Lung (tissue), 12 donors: ENCODE data around the gene PHGDH. TPM values are rescaled to one million over a fixed set of nuclear protein-coding genes. Genes with fewer than 3 reads are reported as not detected.

ENCODE experiments used
- ATAC-seq: fragments of 200-7000 bp; cut with Tn5 transposase; one replicate; pipeline ENCODE4 v1.9.1; 2020; ENCODE audit warnings: moderate number of reproducible peaks; ENCODE audit not compliant: insufficient read depth, low FRiP score
- DNase-seq, 3 donors: peaks; one replicate each; pipeline ENCODE4 v3.0.0-alpha.2; 2013 to 2017
- H3K27ac ChIP-seq, 2 donors: one replicate each; pipeline ENCODE4 v1.5.1; 2013; ENCODE audit warnings: mild to moderate bottlenecking in 2 of 2, moderate library complexity in 2 of 2, control low read depth in 1 of 2, inconsistent platforms in 1 of 2, low read depth in 1 of 2, low read length in 1 of 2
- H3K27me3 ChIP-seq, 3 donors: one replicate each; pipeline ENCODE4 v1.5.1; 2013; ENCODE audit warnings: low read length in 2 of 3; ENCODE audit not compliant: control insufficient read depth in 3 of 3, insufficient read depth in 3 of 3
- H3K36me3 ChIP-seq, 4 donors: one replicate each; pipeline ENCODE4 v1.5.1; 2013; ENCODE audit warnings: low read length in 4 of 4, mild to moderate bottlenecking in 1 of 4, moderate library complexity in 1 of 4; ENCODE audit not compliant: control insufficient read depth in 4 of 4, insufficient read depth in 4 of 4
- H3K4me1 ChIP-seq, 5 donors: one replicate each; pipeline ENCODE4 v1.5.1; 2013; ENCODE audit warnings: low read length in 5 of 5, mild to moderate bottlenecking in 2 of 5, moderate library complexity in 1 of 5; ENCODE audit not compliant: control insufficient read depth in 5 of 5, insufficient read depth in 5 of 5
- H3K4me3 ChIP-seq: one replicate; pipeline ENCODE4 v1.5.1; 2013; ENCODE audit warnings: mild to moderate bottlenecking, control low read depth, moderate library complexity
- H3K9ac ChIP-seq, 2 donors: one replicate each; pipeline ENCODE4 v1.5.1; 2013; ENCODE audit warnings: low read length in 2 of 2, control low read depth in 1 of 2; ENCODE audit not compliant: insufficient read depth in 1 of 2
- H3K9me3 ChIP-seq, 4 donors: one replicate each; pipeline ENCODE4 v1.5.1; 2013; ENCODE audit warnings: low read length in 3 of 4, mild to moderate bottlenecking in 1 of 4, moderate library complexity in 1 of 4; ENCODE audit not compliant: control insufficient read depth in 4 of 4, insufficient read depth in 3 of 4
- WGBS, 2 donors: extraction: QIAGEN DNeasy Blood & Tissue Kit; methylation state at CpG; one replicate each; pipeline ENCODE4 v1.1.7; 2013; 5-methylcytosine and 5-hydroxymethylcytosine counted together
- polyA plus RNA-seq, 2 donors: library from polyadenylated mRNA; stranded (reverse); fragments of 200-250 nt; gene quantifications; one replicate each; pipeline ENCODE4 v1.2.1, GENCODE V29; 2013
- total RNA-seq, 2 donors: library from RNA; depleted of rRNA in 1 of 2; stranded (reverse); fragments of >200 nt in 1 of 2; gene quantifications; one replicate each; pipeline ENCODE4 v1.2.1, GENCODE V29; 2014 to 2021
- TF ChIP-seq, protein P1 (sequence below): IDR thresholded peaks from 2 replicates; pipeline ENCODE4 v1.5.1; 2012; ENCODE audit warnings: mild to moderate bottlenecking; ENCODE audit errors: control extremely low read depth, extremely low read depth
- donor health status: control.
- donor health status: control.
- donor health status: Bipolar disorder and iron deficiency.
- donor health status: healthy.
- donor health status: DM: yes; HTN: yes; CAD: no.

Gene PHGDH
- total and polyA plus RNA-seq, 4 donors, result 28.8 to 133 (median 34.2) TPM

DNA sequence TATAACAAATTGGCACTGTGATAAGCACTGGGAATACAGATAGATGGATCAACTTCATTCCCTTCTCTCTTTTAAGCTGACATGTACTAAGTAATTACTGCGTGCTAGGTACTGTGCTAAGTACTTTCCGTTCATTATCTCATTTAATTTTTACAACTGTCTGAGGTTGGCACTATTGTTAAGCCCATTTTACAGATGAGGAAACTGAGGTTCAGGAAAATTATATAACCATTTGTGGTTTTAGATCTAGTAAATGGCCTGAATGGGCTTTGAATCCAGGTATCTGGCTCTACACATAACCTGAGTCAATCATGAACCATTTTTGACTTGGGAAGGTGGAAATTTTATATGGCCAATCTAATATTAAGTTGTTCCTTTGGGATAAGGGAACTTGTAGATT is 60.6 kb downstream of the PHGDH start:
- Histone ChIP-seq H3K4me3 (no peak overlapping the region), H3K9me3 (no peaks in the 10 kb centered on the region), H3K36me3 (no peaks in the 10 kb centered on the region), H3K27me3 (no peaks in the 10 kb centered on the region), H3K9ac (no peak overlapping the region), H3K4me1 (peaks cover 2 to 46% (median 22%) of the 10 kb centered on the region in 5 donors), H3K27ac (no peak overlapping the region)
- ATAC-seq, result no peak
- TF ChIP-seq, protein P1, sequence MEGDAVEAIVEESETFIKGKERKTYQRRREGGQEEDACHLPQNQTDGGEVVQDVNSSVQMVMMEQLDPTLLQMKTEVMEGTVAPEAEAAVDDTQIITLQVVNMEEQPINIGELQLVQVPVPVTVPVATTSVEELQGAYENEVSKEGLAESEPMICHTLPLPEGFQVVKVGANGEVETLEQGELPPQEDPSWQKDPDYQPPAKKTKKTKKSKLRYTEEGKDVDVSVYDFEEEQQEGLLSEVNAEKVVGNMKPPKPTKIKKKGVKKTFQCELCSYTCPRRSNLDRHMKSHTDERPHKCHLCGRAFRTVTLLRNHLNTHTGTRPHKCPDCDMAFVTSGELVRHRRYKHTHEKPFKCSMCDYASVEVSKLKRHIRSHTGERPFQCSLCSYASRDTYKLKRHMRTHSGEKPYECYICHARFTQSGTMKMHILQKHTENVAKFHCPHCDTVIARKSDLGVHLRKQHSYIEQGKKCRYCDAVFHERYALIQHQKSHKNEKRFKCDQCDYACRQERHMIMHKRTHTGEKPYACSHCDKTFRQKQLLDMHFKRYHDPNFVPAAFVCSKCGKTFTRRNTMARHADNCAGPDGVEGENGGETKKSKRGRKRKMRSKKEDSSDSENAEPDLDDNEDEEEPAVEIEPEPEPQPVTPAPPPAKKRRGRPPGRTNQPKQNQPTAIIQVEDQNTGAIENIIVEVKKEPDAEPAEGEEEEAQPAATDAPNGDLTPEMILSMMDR, result no peak
- 97 to 100% methylated on average over 2 of the region's 2 CpGs for WGBS, 2 donors
- no peak for DNase-seq

DNA sequence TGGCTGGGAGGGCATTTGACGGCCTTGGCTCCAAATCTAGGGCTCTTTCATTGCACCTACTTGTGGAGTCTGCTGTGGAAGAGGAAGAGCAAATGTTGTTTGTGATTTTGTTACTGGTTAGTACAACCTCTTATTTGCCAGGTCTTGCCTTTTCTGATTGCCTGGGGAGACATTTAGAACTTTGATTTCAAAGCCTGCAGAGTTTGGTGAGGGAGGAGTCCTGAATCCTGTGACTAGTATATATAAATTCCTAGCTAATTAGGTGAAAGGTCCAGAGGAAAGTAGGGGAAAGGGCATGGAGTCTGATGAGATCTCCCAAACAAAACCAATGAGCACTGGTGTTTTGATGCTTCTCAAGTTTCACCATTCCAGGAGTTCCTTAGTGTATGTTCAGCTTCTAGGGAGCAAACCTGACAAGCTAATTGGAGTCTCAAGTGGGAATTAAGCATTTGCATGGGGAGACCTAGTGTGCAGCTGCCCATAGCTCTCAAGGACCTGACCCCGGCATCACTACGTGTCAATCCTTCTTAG is 62.0 kb downstream of the PHGDH start:
- WGBS, 2 donors, result 58 to 77% methylated on average over 3 of the region's 3 CpGs
- Histone ChIP-seq H3K4me3 (no peak overlapping the region), H3K27me3 (no peaks in the 10 kb centered on the region), H3K9me3 (no peaks in the 10 kb centered on the region), H3K36me3 (no peaks in the 10 kb centered on the region), H3K27ac (no peak overlapping the region), H3K4me1 (peaks cover 0 to 39% (median 18%) of the 10 kb centered on the region in 5 donors), H3K9ac (no peak overlapping the region)
- peak; percentile 20 to 74 (median 71) for DNase-seq
- TF ChIP-seq, protein P1, result no peak
- ATAC-seq, result no peak

DNA sequence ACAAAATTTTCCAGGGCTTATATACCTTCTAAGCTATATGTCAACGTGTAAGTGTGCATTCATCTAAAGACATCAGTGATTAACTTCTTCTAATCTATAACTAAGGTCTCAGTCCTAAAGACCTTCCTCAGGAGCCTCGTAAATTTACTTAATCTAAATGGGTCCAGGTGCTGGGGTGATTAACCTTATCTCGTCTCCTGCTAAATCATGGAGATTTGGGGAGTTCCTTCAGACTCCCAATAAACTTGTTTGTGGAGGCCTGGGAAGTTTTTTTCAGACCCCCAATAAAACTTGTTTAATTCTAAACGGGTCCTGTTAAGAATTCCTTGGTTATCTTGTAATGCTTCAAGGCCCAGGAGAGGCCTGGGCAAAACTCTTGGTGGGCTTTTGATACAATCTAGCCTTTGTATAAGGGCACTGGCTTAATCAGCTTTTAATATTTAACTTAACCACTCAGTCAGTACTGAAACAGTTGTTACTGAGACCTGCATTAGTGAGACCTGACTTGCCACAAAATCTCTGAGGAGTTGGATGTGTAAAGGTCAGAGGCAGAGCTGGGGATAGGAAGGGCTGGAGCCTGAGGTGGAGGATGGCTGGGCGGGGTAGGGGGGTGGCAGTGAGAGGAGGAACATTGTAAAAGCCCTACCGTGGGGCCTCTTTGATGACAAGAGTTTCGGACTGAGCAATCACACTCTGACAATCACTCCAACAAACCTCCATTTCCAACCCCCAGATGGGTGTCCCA is 63.2 kb downstream of the PHGDH start:
- ATAC-seq (no peak), DNase-seq (peak in 2 of 3 donors; percentile 38 to 56)
- Histone ChIP-seq H3K36me3 (no peaks in the 10 kb centered on the region), H3K27ac (no peak overlapping the region), H3K4me1 (peaks cover 0 to 47% (median 21%) of the 10 kb centered on the region in 5 donors), H3K4me3 (no peak overlapping the region), H3K9me3 (no peaks in the 10 kb centered on the region), H3K9ac (no peak overlapping the region), H3K27me3 (no peaks in the 10 kb centered on the region)
- 71 to 88% methylated on average over 7 of the region's 7 CpGs for WGBS, 2 donors
- TF ChIP-seq, protein P1, result no peak
